HG02981 (cell line): ENCODE results near the gene OOSP3.

ENCODE experiments used
- ATAC-seq: cut with Tn5 transposase; IDR thresholded peaks from one replicate; pipeline ENCODE4 v1.9.1; 2021; ENCODE audit warnings: mild to moderate bottlenecking, moderate library complexity; ENCODE audit not compliant: unreplicated experiment

Gene OOSP3

DNA sequence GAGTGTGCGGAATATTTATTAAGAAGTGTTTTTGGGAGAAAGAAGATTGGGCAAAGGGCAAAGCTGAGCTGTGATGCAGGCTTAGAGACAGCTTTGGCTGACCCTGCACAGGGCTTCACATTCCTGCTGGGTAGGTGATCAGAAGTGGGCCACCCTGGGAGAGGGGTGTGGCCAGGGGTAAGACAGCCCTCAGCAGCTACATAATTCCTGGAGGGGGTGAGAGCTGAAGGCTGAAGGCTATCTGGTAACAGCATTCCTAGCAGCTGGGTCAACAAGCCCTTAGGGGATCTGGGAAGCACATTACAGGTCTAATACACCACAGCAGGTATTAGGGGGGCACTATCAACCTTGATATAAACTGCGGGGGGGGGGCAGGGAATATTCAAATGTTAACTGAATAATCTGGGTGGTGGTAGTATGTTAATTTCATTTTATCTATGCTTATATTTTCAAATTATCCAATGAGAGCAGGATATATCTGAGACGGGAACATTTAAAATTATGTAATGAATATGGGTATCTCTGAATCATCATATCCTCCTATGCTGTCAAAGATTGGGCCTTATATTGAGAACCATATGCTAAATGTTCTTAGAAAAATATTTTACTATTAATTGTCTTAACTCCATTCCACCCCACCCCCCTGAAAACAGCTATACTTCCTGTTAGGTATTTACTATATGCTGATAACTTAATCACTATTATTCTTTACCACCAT is 65.6 kb downstream of the OOSP3 start:
- ATAC-seq, result no peak

DNA sequence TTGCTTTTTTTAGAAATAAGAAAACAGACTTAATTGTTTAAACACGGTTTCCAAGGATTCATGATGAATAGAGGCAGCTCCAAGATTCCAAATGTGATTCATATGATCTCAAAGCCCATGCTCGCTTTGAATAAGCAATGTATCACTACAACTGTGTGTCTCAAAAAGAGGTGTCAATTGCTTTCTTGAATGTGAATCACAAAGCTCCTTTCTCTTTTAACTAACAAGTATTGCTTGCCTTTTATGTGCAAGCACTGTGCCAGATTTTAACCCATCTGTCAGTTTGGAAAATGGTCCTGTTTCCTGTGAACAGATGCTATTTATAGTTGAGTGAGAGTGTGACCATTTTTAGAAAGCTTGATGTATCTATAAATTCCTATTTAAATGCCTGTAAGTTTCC is 66.1 kb downstream of the OOSP3 start:
- no peak for ATAC-seq
